ENCODE results near the gene CLNS1A.

The CLNS1A gene

DNA sequence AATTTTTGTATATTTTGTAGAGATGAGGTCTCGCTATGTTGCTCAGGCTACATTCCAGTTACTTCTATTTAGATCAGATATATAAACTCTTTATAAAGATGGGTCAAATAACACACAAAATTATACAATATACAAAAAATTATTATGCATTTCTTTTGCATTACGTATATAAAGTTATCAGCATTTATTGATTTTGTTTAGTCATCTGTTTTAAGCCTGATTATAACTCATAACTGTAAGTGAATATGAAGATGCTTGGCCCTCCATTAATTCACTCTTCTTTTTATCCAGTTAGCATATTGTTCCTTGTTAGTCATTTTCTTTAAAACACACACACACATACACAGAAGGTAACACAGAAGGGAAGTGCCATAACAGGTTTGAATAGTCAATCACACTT lies 33.3 kb downstream of the CLNS1A start:
- Histone ChIP-seq H3K27ac (ENCODE audit: low read length) (no peak overlapping the region), H3F3A (ENCODE audit: insufficient read depth, low read length) (no peaks in the 10 kb centered on the region), H2AFZ (ENCODE audit: low read length) (no peak overlapping the region), H3K4me2 (ENCODE audit: low read depth, low read length) (no peak overlapping the region), H3K4me1 (ENCODE audit: low read length) (no peaks in the 10 kb centered on the region), H3K36me3 (replicated peaks; ENCODE audit: insufficient read depth, low read length) (no peaks in the 10 kb centered on the region), H4K20me1 (ENCODE audit: insufficient read depth, low read length) (no peaks in the 10 kb centered on the region), H3K9me2 (replicated peaks; ENCODE audit: insufficient read depth, low read length) (no peaks in the 10 kb centered on the region), H3K79me2 (ENCODE audit: low read length) (no peaks in the 10 kb centered on the region), H3K27me3 (replicated peaks; ENCODE audit: insufficient read depth, low read length) (no peaks in the 10 kb centered on the region), H3K9ac (ENCODE audit: low read length) (no peak overlapping the region), H3K9me3 (replicated peaks; ENCODE audit: insufficient read depth, low read length) (no peaks in the 10 kb centered on the region), H3K4me3 (ENCODE audit: low read length) (no peak overlapping the region)
- TF ChIP-seq EZH2phosphoT487 (IDR thresholded peaks at IDR 0.05; ENCODE audit: low read length) = no peak
- TF ChIP-seq, protein P1, sequence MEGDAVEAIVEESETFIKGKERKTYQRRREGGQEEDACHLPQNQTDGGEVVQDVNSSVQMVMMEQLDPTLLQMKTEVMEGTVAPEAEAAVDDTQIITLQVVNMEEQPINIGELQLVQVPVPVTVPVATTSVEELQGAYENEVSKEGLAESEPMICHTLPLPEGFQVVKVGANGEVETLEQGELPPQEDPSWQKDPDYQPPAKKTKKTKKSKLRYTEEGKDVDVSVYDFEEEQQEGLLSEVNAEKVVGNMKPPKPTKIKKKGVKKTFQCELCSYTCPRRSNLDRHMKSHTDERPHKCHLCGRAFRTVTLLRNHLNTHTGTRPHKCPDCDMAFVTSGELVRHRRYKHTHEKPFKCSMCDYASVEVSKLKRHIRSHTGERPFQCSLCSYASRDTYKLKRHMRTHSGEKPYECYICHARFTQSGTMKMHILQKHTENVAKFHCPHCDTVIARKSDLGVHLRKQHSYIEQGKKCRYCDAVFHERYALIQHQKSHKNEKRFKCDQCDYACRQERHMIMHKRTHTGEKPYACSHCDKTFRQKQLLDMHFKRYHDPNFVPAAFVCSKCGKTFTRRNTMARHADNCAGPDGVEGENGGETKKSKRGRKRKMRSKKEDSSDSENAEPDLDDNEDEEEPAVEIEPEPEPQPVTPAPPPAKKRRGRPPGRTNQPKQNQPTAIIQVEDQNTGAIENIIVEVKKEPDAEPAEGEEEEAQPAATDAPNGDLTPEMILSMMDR (IDR thresholded peaks at IDR 0.05; ENCODE audit: low read length) = no peak
- no peak for TF ChIP-seq EZH2 (optimal IDR thresholded peaks at IDR 0.05; ENCODE audit: low read depth, low read length)
- DNase-seq = no peak

DNA sequence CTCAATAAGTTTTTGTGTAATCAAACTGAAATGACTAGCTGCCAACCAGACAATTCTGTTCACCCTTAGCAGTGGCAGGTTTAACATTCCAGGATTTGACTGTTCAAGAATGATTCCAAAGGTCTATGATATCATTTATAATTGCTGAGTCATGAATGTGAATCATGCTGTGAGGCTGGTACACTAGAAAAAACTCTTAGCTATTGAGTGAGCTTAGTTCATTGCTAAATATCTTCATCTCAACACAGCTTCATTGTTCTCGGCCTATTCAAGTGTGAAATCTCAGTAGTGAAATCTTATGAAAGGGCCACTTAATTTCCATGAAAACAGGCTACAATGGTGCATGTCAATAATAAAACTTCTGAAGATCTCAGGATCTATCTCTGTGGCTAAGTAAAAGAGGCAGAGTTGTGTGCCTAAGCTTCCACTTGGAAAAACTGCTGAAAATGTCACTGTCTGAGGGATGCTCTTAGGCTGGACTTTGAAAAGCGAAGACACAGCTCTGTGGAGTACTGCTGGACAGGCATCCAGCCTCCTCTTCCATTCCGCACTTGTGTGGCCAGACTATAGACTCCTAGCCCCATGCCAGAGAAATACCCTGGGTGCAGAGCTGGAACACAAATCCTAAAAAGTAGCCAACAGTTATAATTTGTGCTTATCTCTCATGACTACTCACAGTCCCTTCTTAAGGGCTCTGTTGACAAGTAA lies 35.1 kb downstream of the CLNS1A start:
- Histone ChIP-seq H3K9ac (ENCODE audit: low read length) (no peak overlapping the region), H3K27me3 (replicated peaks; ENCODE audit: insufficient read depth, low read length) (no peaks in the 10 kb centered on the region), H4K20me1 (ENCODE audit: insufficient read depth, low read length) (no peaks in the 10 kb centered on the region), H2AFZ (ENCODE audit: low read length) (no peak overlapping the region), H3K4me1 (ENCODE audit: low read length) (no peaks in the 10 kb centered on the region), H3K36me3 (replicated peaks; ENCODE audit: insufficient read depth, low read length) (no peaks in the 10 kb centered on the region), H3K4me3 (ENCODE audit: low read length) (no peak overlapping the region), H3K27ac (ENCODE audit: low read length) (no peak overlapping the region), H3K79me2 (ENCODE audit: low read length) (no peaks in the 10 kb centered on the region), H3F3A (ENCODE audit: insufficient read depth, low read length) (no peaks in the 10 kb centered on the region), H3K4me2 (ENCODE audit: low read depth, low read length) (no peak overlapping the region), H3K9me3 (replicated peaks; ENCODE audit: insufficient read depth, low read length) (no peaks in the 10 kb centered on the region), H3K9me2 (replicated peaks; ENCODE audit: insufficient read depth, low read length) (no peaks in the 10 kb centered on the region)
- TF ChIP-seq, protein P1 (IDR thresholded peaks at IDR 0.05; ENCODE audit: low read length) = no peak
- no peak for TF ChIP-seq EZH2phosphoT487 (IDR thresholded peaks at IDR 0.05; ENCODE audit: low read length)
- TF ChIP-seq EZH2 (optimal IDR thresholded peaks at IDR 0.05; ENCODE audit: low read depth, low read length) = no peak
- DNase-seq = no peak

DNA sequence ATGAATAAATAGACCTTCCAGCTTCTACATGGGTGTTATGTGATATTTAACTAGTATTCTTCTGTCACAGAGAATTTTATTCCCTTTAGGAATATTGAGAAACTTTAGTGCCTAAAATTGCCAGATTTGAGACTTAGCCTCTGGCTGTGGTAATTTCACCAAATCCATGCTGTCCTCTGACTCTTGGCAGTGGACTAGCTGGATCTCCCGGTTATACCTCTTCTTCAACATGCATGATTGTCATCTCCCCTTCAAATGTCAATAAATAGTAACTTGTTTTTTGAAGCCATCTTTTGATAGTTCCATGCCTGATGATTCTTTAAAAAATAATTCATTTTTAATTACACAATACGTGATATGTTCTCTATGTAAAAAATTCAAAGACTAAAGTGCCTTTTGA lies 39.4 kb downstream of the CLNS1A start:
- no peak overlapping the region for H3K9ac ChIP-seq (ENCODE audit: low read length)
- H3K4me2 ChIP-seq (ENCODE audit: low read depth, low read length) = no peak overlapping the region
- DNase-seq = no peak
- no peak overlapping the region for H2AFZ ChIP-seq (ENCODE audit: low read length)
- H3K9me3 ChIP-seq (replicated peaks; ENCODE audit: insufficient read depth, low read length) = no peaks in the 10 kb centered on the region
- no peaks in the 10 kb centered on the region for H3K27me3 ChIP-seq (replicated peaks; ENCODE audit: insufficient read depth, low read length)
- H3K36me3 ChIP-seq (replicated peaks; ENCODE audit: insufficient read depth, low read length) = no peaks in the 10 kb centered on the region
- TF ChIP-seq EZH2 (optimal IDR thresholded peaks at IDR 0.05; ENCODE audit: low read depth, low read length) = no peak
- TF ChIP-seq, protein P1 (IDR thresholded peaks at IDR 0.05; ENCODE audit: low read length) = no peak
- TF ChIP-seq EZH2phosphoT487 (IDR thresholded peaks at IDR 0.05; ENCODE audit: low read length) = no peak
- no peaks in the 10 kb centered on the region for H4K20me1 ChIP-seq (ENCODE audit: insufficient read depth, low read length)
- no peaks in the 10 kb centered on the region for H3K79me2 ChIP-seq (ENCODE audit: low read length)
- H3K9me2 ChIP-seq (replicated peaks; ENCODE audit: insufficient read depth, low read length) = no peaks in the 10 kb centered on the region
- H3K4me1 ChIP-seq (ENCODE audit: low read length) = no peaks in the 10 kb centered on the region
- H3F3A ChIP-seq (ENCODE audit: insufficient read depth, low read length) = no peaks in the 10 kb centered on the region
- H3K4me3 ChIP-seq (ENCODE audit: low read length) = no peak overlapping the region
- H3K27ac ChIP-seq (ENCODE audit: low read length) = no peak overlapping the region
